Bronchial epithelial cell (primary cell): ENCODE data around the gene LSP1. TPM values are rescaled to one million over a fixed set of nuclear protein-coding genes. Genes with fewer than 3 reads are reported as not detected.
"Not testable (repeated sequence)": the region's sequence is repeated elsewhere in the genome, so short reads cannot be mapped to it uniquely, and the experiment has no call there.

ENCODE experiments used
- DNase-seq: peaks from one replicate; pipeline ENCODE4 v3.0.0-alpha.2; 2010; ENCODE audit warnings: low read depth
- FAIRE-seq: peaks from 2 replicates; lab custom pipeline; 2011; peaks lifted over from hg19 to GRCh38; lab: Jason Lieb, UNC
- H3K27me3 ChIP-seq: 2 replicates; pipeline ENCODE4 v1.5.1; 2011; ENCODE audit warnings: low read length; ENCODE audit not compliant: control insufficient read depth, insufficient read depth
- H3K36me3 ChIP-seq: 2 replicates; pipeline ENCODE4 v1.5.1; 2011; ENCODE audit warnings: low read length; ENCODE audit not compliant: control insufficient read depth, insufficient read depth
- H3K4me3 ChIP-seq: 2 replicates; pipeline ENCODE4 v1.5.1; 2011; ENCODE audit warnings: mild to moderate bottlenecking, low read depth, low read length, control low read depth
- total RNA-seq: library from RNA; depleted of rRNA; stranded (reverse); fragments of >200 nt; gene quantifications from 2 replicates; pipeline ENCODE4 v1.2.1, GENCODE V29; 2014
- TF ChIP-seq, protein P1 (sequence below): IDR thresholded peaks from 2 replicates; pipeline ENCODE4 v1.5.1; 2011; ENCODE audit warnings: mild to moderate bottlenecking, moderate library complexity, low read length, control low read depth, inconsistent platforms; ENCODE audit not compliant: insufficient read depth, severe bottlenecking

LSP1 gene
- total RNA-seq, 1 donor from 2014 or later: 0.26 TPM

DNA sequence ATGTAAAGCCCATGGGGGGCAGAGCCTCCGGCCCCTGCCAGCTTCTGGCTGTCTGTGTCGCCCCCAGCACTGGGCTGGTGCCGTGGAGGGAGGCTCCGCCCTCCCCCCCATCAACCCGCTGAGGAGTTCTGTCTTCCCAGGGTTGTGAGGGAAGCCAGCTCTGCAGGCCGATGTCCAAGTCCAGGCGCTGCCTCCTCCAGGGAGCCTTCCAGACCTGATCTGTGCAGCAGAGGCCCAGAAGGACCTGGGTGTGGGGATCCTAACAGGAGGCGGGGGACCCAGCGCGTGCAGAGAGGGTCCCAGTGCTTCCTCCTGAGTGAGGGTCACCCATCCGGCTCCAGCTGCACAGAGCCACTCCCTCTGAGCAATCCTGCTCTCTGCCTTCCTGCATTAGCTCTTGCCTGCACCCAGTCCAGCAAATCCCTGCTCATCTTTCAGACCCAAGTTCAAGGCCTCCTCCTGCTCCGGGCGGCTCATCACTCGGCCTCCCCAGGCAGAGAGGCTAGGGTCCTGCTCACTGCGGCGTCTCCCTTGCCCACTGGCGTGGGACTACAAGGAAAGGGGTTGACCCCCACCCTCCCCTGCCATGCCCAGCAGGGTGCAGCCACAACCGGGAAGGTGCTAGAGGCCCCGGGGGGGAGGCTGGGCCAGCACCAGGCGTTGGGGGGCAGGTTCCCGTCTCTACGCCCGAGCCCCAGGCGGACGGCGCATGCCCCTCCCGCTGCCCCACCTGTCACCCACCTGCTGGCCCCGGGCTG is 22.4 kb downstream of the LSP1 start:
- DNase-seq (no peak), FAIRE-seq (no peak)
- Histone ChIP-seq H3K27me3 (peaks cover 3% of the 10 kb centered on the region), H3K36me3 (no peaks in the 10 kb centered on the region), H3K4me3 (no peak overlapping the region)
- TF ChIP-seq, protein P1, sequence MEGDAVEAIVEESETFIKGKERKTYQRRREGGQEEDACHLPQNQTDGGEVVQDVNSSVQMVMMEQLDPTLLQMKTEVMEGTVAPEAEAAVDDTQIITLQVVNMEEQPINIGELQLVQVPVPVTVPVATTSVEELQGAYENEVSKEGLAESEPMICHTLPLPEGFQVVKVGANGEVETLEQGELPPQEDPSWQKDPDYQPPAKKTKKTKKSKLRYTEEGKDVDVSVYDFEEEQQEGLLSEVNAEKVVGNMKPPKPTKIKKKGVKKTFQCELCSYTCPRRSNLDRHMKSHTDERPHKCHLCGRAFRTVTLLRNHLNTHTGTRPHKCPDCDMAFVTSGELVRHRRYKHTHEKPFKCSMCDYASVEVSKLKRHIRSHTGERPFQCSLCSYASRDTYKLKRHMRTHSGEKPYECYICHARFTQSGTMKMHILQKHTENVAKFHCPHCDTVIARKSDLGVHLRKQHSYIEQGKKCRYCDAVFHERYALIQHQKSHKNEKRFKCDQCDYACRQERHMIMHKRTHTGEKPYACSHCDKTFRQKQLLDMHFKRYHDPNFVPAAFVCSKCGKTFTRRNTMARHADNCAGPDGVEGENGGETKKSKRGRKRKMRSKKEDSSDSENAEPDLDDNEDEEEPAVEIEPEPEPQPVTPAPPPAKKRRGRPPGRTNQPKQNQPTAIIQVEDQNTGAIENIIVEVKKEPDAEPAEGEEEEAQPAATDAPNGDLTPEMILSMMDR: no peak

DNA sequence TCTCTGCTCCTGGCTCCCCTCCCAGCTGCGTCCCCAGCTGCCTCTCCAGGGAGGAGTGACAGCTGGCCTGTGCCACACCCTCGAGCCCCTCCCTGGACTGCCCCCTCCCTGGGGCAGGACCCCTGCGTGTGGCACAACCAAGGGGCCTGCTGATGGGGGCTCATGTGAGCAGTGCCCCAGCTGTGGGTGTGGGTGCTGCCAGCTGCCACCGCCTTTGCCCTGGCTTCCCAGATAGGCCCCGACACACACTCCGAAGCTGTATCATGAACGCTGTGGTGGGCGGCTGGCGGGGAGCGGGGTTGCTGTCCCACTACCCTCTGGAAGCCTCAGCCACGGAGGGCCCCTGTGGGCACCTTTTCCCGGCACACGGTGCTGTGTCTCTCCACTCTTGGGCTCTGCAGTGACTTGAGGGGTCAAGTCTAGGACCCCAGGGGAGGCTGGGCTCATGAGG is 23.0 kb downstream of the LSP1 start:
- not testable (repeated sequence) for H3K4me3 ChIP-seq, H3K27me3 ChIP-seq, FAIRE-seq, DNase-seq, H3K36me3 ChIP-seq

DNA sequence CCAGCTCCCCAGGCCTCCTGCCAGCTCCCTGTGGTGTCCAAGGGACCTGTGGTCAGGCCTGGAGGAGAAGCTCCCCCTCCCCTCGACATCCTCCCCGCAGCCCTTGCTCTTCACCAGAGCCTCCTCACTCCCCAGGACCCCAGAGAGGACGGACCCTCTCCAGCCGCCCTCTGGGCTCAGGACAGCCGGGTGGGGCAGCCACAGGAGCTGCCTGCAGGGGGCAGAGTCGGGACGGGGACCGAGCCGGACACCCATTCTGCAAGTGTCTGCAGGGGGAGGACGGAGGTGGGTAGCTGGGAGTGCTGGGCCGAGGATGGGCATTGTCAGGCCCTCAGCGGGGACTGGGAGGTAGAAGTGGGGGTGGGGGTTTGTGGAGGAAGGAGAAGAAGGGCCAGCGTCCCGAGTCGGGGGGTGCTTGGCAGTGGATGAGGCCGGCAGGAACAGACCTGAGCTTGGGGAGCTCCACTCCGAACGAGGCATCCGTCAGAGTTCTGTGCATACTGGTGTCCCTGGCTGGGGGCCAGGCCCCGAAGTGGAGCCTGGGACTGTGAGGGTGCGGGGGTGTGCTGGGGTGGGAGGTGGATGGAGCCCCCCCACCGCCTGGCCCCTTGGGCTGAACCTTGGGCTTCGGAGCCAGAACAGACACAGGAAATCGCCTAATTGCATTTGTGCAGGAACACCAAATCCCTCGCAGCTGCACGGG is 23.6 kb downstream of the LSP1 start:
- Histone ChIP-seq H3K36me3 (no peaks in the 10 kb centered on the region), H3K27me3 (no peaks in the 10 kb centered on the region), H3K4me3 (no peak overlapping the region)
- peak; percentile 66 for FAIRE-seq
- no peak for DNase-seq
- TF ChIP-seq, protein P1: peak; percentile 44

DNA sequence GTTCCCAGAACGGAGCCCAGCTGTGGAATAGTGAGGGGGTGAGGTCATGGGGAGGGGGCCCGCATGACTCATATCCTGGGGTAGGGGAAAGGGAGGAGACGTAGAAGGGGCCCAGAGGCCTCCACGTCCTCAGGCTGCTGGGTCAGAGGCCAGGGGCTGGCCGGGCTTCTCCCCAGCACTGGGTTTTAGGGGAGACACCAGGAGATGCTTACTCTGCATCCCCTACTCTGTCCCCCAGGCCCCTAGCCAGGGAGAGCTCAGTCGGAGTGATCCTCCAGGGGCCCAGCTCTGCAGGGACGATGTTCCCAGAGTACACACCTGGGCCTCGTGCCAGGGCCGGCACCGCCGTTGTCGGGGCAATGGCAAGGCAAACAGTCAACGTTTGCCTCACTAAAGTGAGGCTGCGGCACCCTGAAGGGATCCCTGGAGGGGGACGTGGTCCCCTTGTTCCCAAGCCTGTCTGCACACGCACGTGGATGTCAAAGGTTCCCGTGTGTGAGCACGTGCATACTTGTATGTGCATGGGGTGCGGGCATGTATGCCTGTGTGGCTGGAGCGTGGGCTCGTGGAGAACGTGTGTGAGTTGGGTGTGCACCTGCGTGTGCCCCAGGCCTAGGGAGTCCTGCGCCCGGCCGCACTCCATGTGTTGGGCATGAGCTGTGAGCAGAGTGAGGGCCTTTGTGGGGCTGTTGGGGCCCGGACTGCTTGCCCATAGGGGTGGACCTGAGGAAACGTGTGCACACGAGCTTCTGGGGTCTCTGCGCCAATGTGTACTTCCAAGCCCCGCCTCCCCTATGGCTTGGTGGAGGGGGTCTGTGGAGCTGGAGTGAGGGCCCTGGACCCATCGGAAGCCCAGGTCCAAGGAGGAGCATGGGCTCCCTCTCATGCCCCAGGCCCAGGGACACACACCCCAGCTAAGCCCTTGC is 24.6 kb downstream of the LSP1 start:
- Histone ChIP-seq H3K4me3 (no peak overlapping the region), H3K36me3 (no peaks in the 10 kb centered on the region), H3K27me3 (no peaks in the 10 kb centered on the region)
- TF ChIP-seq, protein P1: no peak
- peak; percentile 23 for DNase-seq
- no peak for FAIRE-seq

DNA sequence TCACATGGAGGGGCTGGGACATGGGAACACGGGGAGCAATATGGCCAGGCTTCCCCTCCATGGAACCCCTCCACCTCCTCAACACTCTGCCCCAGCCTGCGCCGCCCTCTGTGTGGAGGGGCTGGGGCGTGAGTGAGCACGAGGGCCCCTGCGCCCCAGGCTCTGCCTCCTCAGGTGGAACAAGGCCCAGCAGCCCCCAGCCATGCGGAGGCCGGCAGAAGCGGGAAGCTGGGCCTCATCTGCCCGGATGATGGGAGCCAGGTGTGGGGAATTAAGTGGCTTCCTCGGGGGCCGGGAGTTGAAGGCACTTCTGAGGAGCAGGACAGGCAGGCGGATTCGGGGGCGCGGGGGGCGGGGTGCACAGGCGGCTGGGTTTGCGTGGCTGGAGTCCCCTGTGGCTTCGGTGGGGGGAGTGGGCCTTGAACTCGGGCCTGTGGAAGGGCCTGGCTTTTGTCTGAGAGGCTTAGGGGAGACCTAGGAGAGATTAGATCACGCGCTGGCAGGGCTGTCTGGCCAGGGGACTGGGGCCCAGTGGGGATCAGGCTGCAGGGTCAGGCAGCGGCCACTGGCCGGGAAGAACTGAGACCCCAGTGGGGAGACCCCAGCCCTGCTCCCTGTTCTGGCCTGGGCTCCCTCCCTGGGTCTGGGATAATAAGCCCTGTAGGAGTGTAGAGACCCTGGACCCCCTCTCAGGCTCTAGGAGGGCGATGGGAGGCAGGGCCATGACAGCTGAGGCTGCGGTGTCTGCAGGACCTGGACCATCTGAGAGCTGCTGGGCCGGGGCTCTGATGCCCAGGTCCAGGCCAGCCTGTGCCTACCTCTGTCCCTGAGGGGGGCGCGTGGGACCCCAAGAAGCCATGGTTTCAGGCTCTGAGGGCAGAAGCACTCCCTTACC is 25.5 kb downstream of the LSP1 start:
- TF ChIP-seq, protein P1: no peak
- DNase-seq (no peak), FAIRE-seq (no peak)
- H3K27me3 ChIP-seq: no peaks in the 10 kb centered on the region
- H3K36me3 ChIP-seq: no peaks in the 10 kb centered on the region
- H3K4me3 ChIP-seq: no peak overlapping the region
